Measurements from ENCODE around the gene ACTL7A. TPM values are rescaled to one million over a fixed set of nuclear protein-coding genes. Genes with fewer than 3 reads are reported as not detected.
A peak's percentile ranks its signal among the peaks of the same experiment; 100 is the strongest.

ACTL7A gene
- total RNA-seq, 2 donors from 2014 or later: not detected

GRCh38 chr9:108834959-108835665 lies 27.0 kb upstream of the ACTL7A start:
- Histone ChIP-seq H3K27ac (ENCODE audit: low read depth, low read length) (no peak overlapping the region), H3K9me3 (ENCODE audit: control insufficient read depth, low read length) (no peaks in the 10 kb centered on the region), H3K4me3 (ENCODE audit: low read length) (no peak overlapping the region), H3K9ac (ENCODE audit: extremely low read depth, low read length, poor library complexity, severe bottlenecking) (no peak overlapping the region), H3K4me1 (ENCODE audit: control insufficient read depth, insufficient read depth, low read length) (no peaks in the 10 kb centered on the region), H3K36me3 (ENCODE audit: control insufficient read depth, insufficient read depth, low read length) (no peaks in the 10 kb centered on the region), H3K27me3 (ENCODE audit: control insufficient read depth, insufficient read depth, low read length, poor library complexity, severe bottlenecking) (no peaks in the 10 kb centered on the region)
- DNase-seq: no peak
- Mint-ChIP-seq H3K27ac (no peak overlapping the region), H3K27me3 (ENCODE audit: insufficient read depth) (no peaks in the 10 kb centered on the region), H3K36me3 (ENCODE audit: low read depth) (no peaks in the 10 kb centered on the region), H3K9me3 (no peaks in the 10 kb centered on the region), H3K4me1 (peaks cover 7% of the 10 kb centered on the region), H3K4me3 (no peak overlapping the region)
- no peak for TF ChIP-seq CTCF (conservative IDR thresholded peaks at IDR 0.05)
- WGBS, 2 experiments (ENCODE audit: insufficient coverage in 1 of 2, insufficient read length in 1 of 2): 90 to 94% methylated on average over 4 of the region's 4 CpGs

GRCh38 chr9:108835831-108836230 lies 26.2 kb upstream of the ACTL7A start:
- no peaks in the 10 kb centered on the region for H3K9me3 Mint-ChIP-seq
- peaks cover 7% of the 10 kb centered on the region for H3K4me1 Mint-ChIP-seq
- Histone ChIP-seq H3K36me3 (ENCODE audit: control insufficient read depth, insufficient read depth, low read length) (no peaks in the 10 kb centered on the region), H3K9me3 (ENCODE audit: control insufficient read depth, low read length) (no peaks in the 10 kb centered on the region), H3K9ac (ENCODE audit: extremely low read depth, low read length, poor library complexity, severe bottlenecking) (no peak overlapping the region), H3K4me1 (ENCODE audit: control insufficient read depth, insufficient read depth, low read length) (no peaks in the 10 kb centered on the region), H3K27me3 (ENCODE audit: control insufficient read depth, insufficient read depth, low read length, poor library complexity, severe bottlenecking) (no peaks in the 10 kb centered on the region), H3K27ac (ENCODE audit: low read depth, low read length) (no peak overlapping the region), H3K4me3 (ENCODE audit: low read length) (no peak overlapping the region)
- H3K27me3 Mint-ChIP-seq (ENCODE audit: insufficient read depth): no peaks in the 10 kb centered on the region
- TF ChIP-seq CTCF (conservative IDR thresholded peaks at IDR 0.05): no peak
- no peaks in the 10 kb centered on the region for H3K36me3 Mint-ChIP-seq (ENCODE audit: low read depth)
- H3K4me3 Mint-ChIP-seq: no peak overlapping the region
- no peak overlapping the region for H3K27ac Mint-ChIP-seq
- DNase-seq: no peak
- WGBS, 2 experiments (ENCODE audit: insufficient coverage in 1 of 2, insufficient read length in 1 of 2): 79 to 80% methylated on average over 7 of the region's 7 CpGs

- H3K27me3 ChIP-seq (ENCODE audit: control insufficient read depth, insufficient read depth, low read length, poor library complexity, severe bottlenecking): no peaks in the 10 kb centered on the region
- Mint-ChIP-seq H3K36me3 (ENCODE audit: low read depth) (no peaks in the 10 kb centered on the region), H3K27ac (no peak overlapping the region), H3K27me3 (ENCODE audit: insufficient read depth) (no peaks in the 10 kb centered on the region), H3K4me1 (peaks cover 7% of the 10 kb centered on the region), H3K9me3 (no peaks in the 10 kb centered on the region), H3K4me3 (no peak overlapping the region)
- no peak overlapping the region for H3K9ac ChIP-seq (ENCODE audit: extremely low read depth, low read length, poor library complexity, severe bottlenecking)
- no peak for DNase-seq
- WGBS, 2 experiments (ENCODE audit: insufficient coverage in 1 of 2, insufficient read length in 1 of 2): 88 to 91% methylated on average over 5 to 9 of the region's 9 CpGs
- no peaks in the 10 kb centered on the region for H3K9me3 ChIP-seq (ENCODE audit: control insufficient read depth, low read length)
- H3K4me1 ChIP-seq (ENCODE audit: control insufficient read depth, insufficient read depth, low read length): no peaks in the 10 kb centered on the region
- peak; percentile 52 for TF ChIP-seq CTCF (conservative IDR thresholded peaks at IDR 0.05)
- no peak overlapping the region for H3K4me3 ChIP-seq (ENCODE audit: low read length)
- H3K27ac ChIP-seq (ENCODE audit: low read depth, low read length): no peak overlapping the region
- no peaks in the 10 kb centered on the region for H3K36me3 ChIP-seq (ENCODE audit: control insufficient read depth, insufficient read depth, low read length)
Observed at GRCh38 chr9:108836319-108836718, 25.7 kb upstream of the ACTL7A start.
